ENCODE results near the gene ZNF605. TPM values are rescaled to one million over a fixed set of nuclear protein-coding genes. Genes with fewer than 3 reads are reported as not detected.

Gene ZNF605
- total and polyA plus RNA-seq, 2 donors (not counting 1 experiment from before 2014, with no cell fraction given), result 6.0 to 21.7 TPM

DNA sequence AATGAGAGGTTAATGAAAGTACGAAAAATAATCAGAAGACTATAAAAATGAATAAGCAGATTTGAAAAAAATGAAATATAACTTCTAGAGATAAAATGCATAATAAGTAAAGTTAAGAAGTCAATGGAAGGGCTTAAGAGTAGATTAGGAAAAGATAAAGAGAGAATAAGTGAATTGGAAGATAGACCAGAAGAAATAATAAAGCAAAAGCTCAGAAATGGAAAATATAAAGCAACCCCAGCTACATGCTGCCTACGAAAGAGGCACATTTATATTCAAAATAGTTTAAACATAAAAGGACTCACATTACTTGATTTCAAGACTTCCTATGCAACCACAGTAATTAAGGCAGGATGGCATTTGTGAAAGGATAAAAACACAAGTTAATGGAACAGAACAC is 19.9 kb downstream of the ZNF605 start:
- no peak for TF ChIP-seq EZH2 (IDR thresholded peaks at IDR 0.05; ENCODE audit: borderline replicate concordance, insufficient read depth, low read depth, low read length, poor library complexity, severe bottlenecking)
- TF ChIP-seq, protein P1, sequence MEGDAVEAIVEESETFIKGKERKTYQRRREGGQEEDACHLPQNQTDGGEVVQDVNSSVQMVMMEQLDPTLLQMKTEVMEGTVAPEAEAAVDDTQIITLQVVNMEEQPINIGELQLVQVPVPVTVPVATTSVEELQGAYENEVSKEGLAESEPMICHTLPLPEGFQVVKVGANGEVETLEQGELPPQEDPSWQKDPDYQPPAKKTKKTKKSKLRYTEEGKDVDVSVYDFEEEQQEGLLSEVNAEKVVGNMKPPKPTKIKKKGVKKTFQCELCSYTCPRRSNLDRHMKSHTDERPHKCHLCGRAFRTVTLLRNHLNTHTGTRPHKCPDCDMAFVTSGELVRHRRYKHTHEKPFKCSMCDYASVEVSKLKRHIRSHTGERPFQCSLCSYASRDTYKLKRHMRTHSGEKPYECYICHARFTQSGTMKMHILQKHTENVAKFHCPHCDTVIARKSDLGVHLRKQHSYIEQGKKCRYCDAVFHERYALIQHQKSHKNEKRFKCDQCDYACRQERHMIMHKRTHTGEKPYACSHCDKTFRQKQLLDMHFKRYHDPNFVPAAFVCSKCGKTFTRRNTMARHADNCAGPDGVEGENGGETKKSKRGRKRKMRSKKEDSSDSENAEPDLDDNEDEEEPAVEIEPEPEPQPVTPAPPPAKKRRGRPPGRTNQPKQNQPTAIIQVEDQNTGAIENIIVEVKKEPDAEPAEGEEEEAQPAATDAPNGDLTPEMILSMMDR (IDR thresholded peaks at IDR 0.05), result no peak
- Mint-ChIP-seq H3K27ac (no peak overlapping the region), H3K4me1 (no peaks in the 10 kb centered on the region), H3K9me3 (ENCODE audit: insufficient read depth) (peaks cover 30% of the 10 kb centered on the region), H3K27me3 (no peaks in the 10 kb centered on the region), H3K4me3 (no peak overlapping the region)
- DNase-seq (no peak), ATAC-seq (ENCODE audit: low read depth) (no peak)
- Histone ChIP-seq H3K4me1 (ENCODE audit: control insufficient read depth in 2 of 2, insufficient read depth in 2 of 2, low read length in 2 of 2) (no peaks in the 10 kb centered on the region), H3K79me2 (ENCODE audit: control insufficient read depth, insufficient read depth, low read length) (no peaks in the 10 kb centered on the region), H3K9me3 (ENCODE audit: control extremely low read depth in 1 of 3, control insufficient read depth in 2 of 3, insufficient read depth in 1 of 3, low read length in 2 of 3) (peaks cover 1 to 67% (median 49%) of the 10 kb centered on the region in 3 donors), H3K27me3 (replicated peaks in 1 of 4; ENCODE audit: control extremely low read depth in 1 of 4, control insufficient read depth in 3 of 4, insufficient read depth in 4 of 4, low read length in 3 of 4) (no peaks in the 10 kb centered on the region), H3K36me3 (replicated peaks in 1 of 2; ENCODE audit: control extremely low read depth in 1 of 2, control insufficient read depth in 1 of 2, extremely low read depth in 1 of 2, insufficient read depth in 2 of 2, low read length in 1 of 2) (no peaks in the 10 kb centered on the region), H3K4me3 (ENCODE audit: control extremely low read depth in 1 of 5, extremely low read depth in 1 of 5, insufficient read depth in 1 of 5, low read depth in 2 of 5, low read length in 4 of 5) (no peak overlapping the region), H4K20me1 (ENCODE audit: control insufficient read depth, insufficient read depth, low read length, poor library complexity, severe bottlenecking) (no peaks in the 10 kb centered on the region), H3K4me2 (replicated peaks; ENCODE audit: low read depth, low read length, poor library complexity, severe bottlenecking) (no peak overlapping the region), H2AFZ (ENCODE audit: insufficient read depth, low read depth, low read length, poor library complexity, severe bottlenecking) (no peak overlapping the region), H3K9ac (ENCODE audit: low read length) (no peak overlapping the region), H3K27ac (ENCODE audit: low read length in 2 of 2) (no peak overlapping the region)
- ChIA-PET POLR2A (no interaction called here), CTCF (interaction anchor here (0.7 kb wide), 1 partner anchor 175 kb away, joined by 3 read pairs; the partner anchor contains the start of gene ANKLE2)
- intact Hi-C loops (cut with micrococcal nuclease), result no loop called here
- no CpG with 5 or more reads among the region's 2 CpGs for WGBS (ENCODE audit: insufficient coverage)

DNA sequence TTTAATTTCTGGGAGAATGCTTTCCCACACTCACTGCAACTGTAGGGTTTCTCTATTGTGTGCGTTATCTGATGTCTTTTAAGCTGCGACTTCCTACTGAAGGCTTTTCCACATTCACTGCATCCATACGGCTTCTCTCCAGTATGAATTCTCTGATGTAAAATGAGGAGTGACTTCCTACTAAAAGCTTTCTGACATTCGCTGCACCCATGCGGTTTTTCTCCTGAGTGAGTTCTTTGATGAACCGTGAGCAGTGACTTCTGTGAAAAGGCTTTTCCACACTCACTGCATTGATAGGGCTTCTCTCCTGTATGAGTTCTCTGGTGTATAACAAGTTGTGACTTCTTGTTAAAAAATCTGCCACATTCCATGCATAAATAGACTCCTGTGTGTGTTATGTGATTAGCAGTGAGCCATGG is 29.7 kb downstream of the ZNF605 start:
- ChIA-PET POLR2A (no interaction called here), CTCF (no interaction called here)
- peak overlapping the region in 1 of 5 experiments; percentile 22 for H3K4me3 ChIP-seq (ENCODE audit: control extremely low read depth in 1 of 5, extremely low read depth in 1 of 5, insufficient read depth in 1 of 5, low read depth in 2 of 5, low read length in 4 of 5)
- H3K4me2 ChIP-seq (replicated peaks; ENCODE audit: low read depth, low read length, poor library complexity, severe bottlenecking), result no peak overlapping the region
- no peaks in the 10 kb centered on the region for H3K79me2 ChIP-seq (ENCODE audit: control insufficient read depth, insufficient read depth, low read length)
- DNase-seq, result no peak
- no peak for ATAC-seq (ENCODE audit: low read depth)
- Mint-ChIP-seq H3K27me3 (no peaks in the 10 kb centered on the region), H3K4me3 (no peak overlapping the region), H3K9me3 (ENCODE audit: insufficient read depth) (peaks cover 23% of the 10 kb centered on the region), H3K27ac (no peak overlapping the region), H3K4me1 (no peaks in the 10 kb centered on the region)
- TF ChIP-seq, protein P1 (IDR thresholded peaks at IDR 0.05), result no peak
- no peak for TF ChIP-seq EZH2 (IDR thresholded peaks at IDR 0.05; ENCODE audit: borderline replicate concordance, insufficient read depth, low read depth, low read length, poor library complexity, severe bottlenecking)
- no CpG with 5 or more reads among the region's 6 CpGs for WGBS (ENCODE audit: insufficient coverage)
- H4K20me1 ChIP-seq (ENCODE audit: control insufficient read depth, insufficient read depth, low read length, poor library complexity, severe bottlenecking), result no peaks in the 10 kb centered on the region
- H3K9ac ChIP-seq (ENCODE audit: low read length), result peak overlapping the region; percentile 8
- peaks cover 17 to 93% (median 58%) of the 10 kb centered on the region in 3 donors for H3K9me3 ChIP-seq (ENCODE audit: control extremely low read depth in 1 of 3, control insufficient read depth in 2 of 3, insufficient read depth in 1 of 3, low read length in 2 of 3)
- intact Hi-C loops (cut with micrococcal nuclease), result no loop called here
- H3K36me3 ChIP-seq (replicated peaks in 1 of 2; ENCODE audit: control extremely low read depth in 1 of 2, control insufficient read depth in 1 of 2, extremely low read depth in 1 of 2, insufficient read depth in 2 of 2, low read length in 1 of 2), result no peaks in the 10 kb centered on the region
- no peak overlapping the region for H3K27ac ChIP-seq (ENCODE audit: low read length in 2 of 2)
- H3K4me1 ChIP-seq (ENCODE audit: control insufficient read depth in 2 of 2, insufficient read depth in 2 of 2, low read length in 2 of 2), result no peaks in the 10 kb centered on the region
- no peaks in the 10 kb centered on the region for H3K27me3 ChIP-seq (replicated peaks in 1 of 4; ENCODE audit: control extremely low read depth in 1 of 4, control insufficient read depth in 3 of 4, insufficient read depth in 4 of 4, low read length in 3 of 4)
- H2AFZ ChIP-seq (ENCODE audit: insufficient read depth, low read depth, low read length, poor library complexity, severe bottlenecking), result no peak overlapping the region

Measured in B cell (primary cell).